HepG2 (cell line): Measurements from ENCODE around the gene KDM4B. TPM values are rescaled to one million over a fixed set of nuclear protein-coding genes. Genes with fewer than 3 reads are reported as not detected.

Experiments
- DNMT1 ChIP-seq: sonication (generic); formaldehyde crosslinking; IDR thresholded peaks from 2 replicates; pipeline ENCODE4 v1.5.1; 2020; ENCODE audit warnings: mild to moderate bottlenecking, missing genetic modification reagents
- DR1 ChIP-seq: sonication (generic); formaldehyde crosslinking; IDR thresholded peaks from 2 replicates; pipeline ENCODE4 v1.8.0; 2021; ENCODE audit warnings: mild to moderate bottlenecking, missing genetic modification reagents, inconsistent platforms
- ETV5 ChIP-seq: IDR thresholded peaks from 2 replicates; pipeline ENCODE4 v1.6.1; 2018; ENCODE audit warnings: missing biosample characterization, missing genetic modification reagents, inconsistent platforms, borderline replicate concordance
- FOXO1 ChIP-seq: sonication (generic); formaldehyde crosslinking; IDR thresholded peaks from 2 replicates; pipeline ENCODE4 v1.4.0; 2020; ENCODE audit warnings: missing genetic modification reagents
- HDAC1 ChIP-seq: sonication (generic); formaldehyde crosslinking; IDR thresholded peaks from 2 replicates; pipeline ENCODE4 v1.5.1; 2020; ENCODE audit warnings: mild to moderate bottlenecking, missing genetic modification reagents
- HOXA3 ChIP-seq: sonication (generic); formaldehyde crosslinking; IDR thresholded peaks from 2 replicates; pipeline ENCODE4 v1.5.0; 2020; ENCODE audit warnings: missing genetic modification reagents
- MEIS2 ChIP-seq: sonication (generic); formaldehyde crosslinking; IDR thresholded peaks from 2 replicates; pipeline ENCODE4 v1.9.0; 2021; ENCODE audit warnings: mild to moderate bottlenecking, missing genetic modification reagents
- MTA1 ChIP-seq: sonication (generic); formaldehyde crosslinking; IDR thresholded peaks from 2 replicates; pipeline ENCODE4 v1.4.0; 2020; ENCODE audit warnings: missing genetic modification reagents, mild to moderate bottlenecking, borderline replicate concordance
- MXD4 ChIP-seq: IDR thresholded peaks from 2 replicates; pipeline ENCODE4 v1.6.1; 2016; ENCODE audit warnings: mild to moderate bottlenecking, missing biosample characterization, missing genetic modification reagents
- SMAD1 ChIP-seq: sonication (generic); formaldehyde crosslinking; IDR thresholded peaks from 2 replicates; pipeline ENCODE4 v1.4.0; 2020; ENCODE audit warnings: missing genetic modification reagents, low read depth, mild to moderate bottlenecking, borderline replicate concordance
- SP2 ChIP-seq: sonication (generic); formaldehyde crosslinking; IDR thresholded peaks from 2 replicates; pipeline ENCODE4 v1.5.1; 2020; ENCODE audit warnings: mild to moderate bottlenecking, missing genetic modification reagents
- SRSF9 ChIP-seq: fragments of 200-400 bp; formaldehyde crosslinking; IDR thresholded peaks from 2 replicates; pipeline ENCODE4 v1.6.1; 2018; ENCODE audit warnings: borderline replicate concordance, mild to moderate bottlenecking, low read depth, low read length; ENCODE audit not compliant: insufficient read depth, poor library complexity, severe bottlenecking
- ZNF101 ChIP-seq: sonication (generic); formaldehyde crosslinking; IDR thresholded peaks from 2 replicates; pipeline ENCODE4 v1.4.0; 2020; ENCODE audit warnings: mild to moderate bottlenecking, low read depth, missing genetic modification reagents, borderline replicate concordance
- ZNF207 ChIP-seq: fragments of 450-650 bp; IDR thresholded peaks from 2 replicates; pipeline ENCODE4 v1.6.1; 2016; ENCODE audit warnings: antibody characterized with exemption, borderline replicate concordance
- ZNF251 ChIP-seq: sonication (generic); formaldehyde crosslinking; IDR thresholded peaks from 2 replicates; pipeline ENCODE4 v1.9.0; 2021; ENCODE audit warnings: mild to moderate bottlenecking, missing genetic modification reagents
- ZNF530 ChIP-seq: sonication (generic); formaldehyde crosslinking; IDR thresholded peaks from 2 replicates; pipeline ENCODE4 v1.5.0; 2020; ENCODE audit warnings: low read depth, mild to moderate bottlenecking, missing genetic modification reagents
- ZNF609 ChIP-seq: sonication (generic); formaldehyde crosslinking; IDR thresholded peaks from 2 replicates; pipeline ENCODE4 v1.4.0; 2020; ENCODE audit warnings: mild to moderate bottlenecking, missing genetic modification reagents, borderline replicate concordance
- ZNF709 ChIP-seq: sonication (generic); formaldehyde crosslinking; IDR thresholded peaks from 2 replicates; pipeline ENCODE4 v1.5.0; 2020; ENCODE audit warnings: mild to moderate bottlenecking, missing genetic modification reagents
- ZNF772 ChIP-seq: sonication (generic); formaldehyde crosslinking; IDR thresholded peaks from 2 replicates; pipeline ENCODE4 v1.5.0; 2020; ENCODE audit warnings: mild to moderate bottlenecking, missing genetic modification reagents
- ZSCAN25 ChIP-seq: sonication (generic); formaldehyde crosslinking; IDR thresholded peaks from 2 replicates; pipeline ENCODE4 v1.8.0; 2022; ENCODE audit warnings: mild to moderate bottlenecking, missing genetic modification reagents
- polyA plus RNA-seq, 8 experiments: library from polyadenylated mRNA; depleted of rRNA in 3 of 8; stranded (reverse) in 7 of 8; unstranded in 1 of 8; fragments of >200 nt; fragmentation: Illumina TruSeq in 4 of 8; extraction: Trizol in 4 of 8; gene quantifications; 2 replicates each; pipeline versions ENCODE4 v1.2.1 to v1.2.3, GENCODE V29; 2011 to 2016; ENCODE audit warnings: low read depth in 4 of 8, missing spikeins in 1 of 8, mixed read lengths in 1 of 8; ENCODE audit not compliant: insufficient read depth in 1 of 8
- total RNA-seq, 5 experiments: library from RNA; depleted of rRNA; stranded (reverse); fragments of >200 nt; fragmentation: Illumina TruSeq; extraction: Trizol; gene quantifications; 2 replicates each; pipeline ENCODE4 v1.2.3, GENCODE V29; 2016; ENCODE audit warnings: low read depth in 1 of 5
- TF ChIP-seq, protein P1 (sequence below): sonication (generic); formaldehyde crosslinking; IDR thresholded peaks from 2 replicates; pipeline ENCODE4 v1.4.0; 2020; ENCODE audit warnings: mild to moderate bottlenecking, missing genetic modification reagents
- TF ChIP-seq, protein P2 (sequence below): IDR thresholded peaks from 2 replicates; pipeline ENCODE4 v1.6.1; 2012; ENCODE audit warnings: inconsistent platforms

The KDM4B gene
- total and polyA plus RNA-seq, 2 of the 13 experiments (the other 11 are each of a cell fraction or from before 2014, with no cell fraction given) = 4.9 to 14.6 TPM

DNA sequence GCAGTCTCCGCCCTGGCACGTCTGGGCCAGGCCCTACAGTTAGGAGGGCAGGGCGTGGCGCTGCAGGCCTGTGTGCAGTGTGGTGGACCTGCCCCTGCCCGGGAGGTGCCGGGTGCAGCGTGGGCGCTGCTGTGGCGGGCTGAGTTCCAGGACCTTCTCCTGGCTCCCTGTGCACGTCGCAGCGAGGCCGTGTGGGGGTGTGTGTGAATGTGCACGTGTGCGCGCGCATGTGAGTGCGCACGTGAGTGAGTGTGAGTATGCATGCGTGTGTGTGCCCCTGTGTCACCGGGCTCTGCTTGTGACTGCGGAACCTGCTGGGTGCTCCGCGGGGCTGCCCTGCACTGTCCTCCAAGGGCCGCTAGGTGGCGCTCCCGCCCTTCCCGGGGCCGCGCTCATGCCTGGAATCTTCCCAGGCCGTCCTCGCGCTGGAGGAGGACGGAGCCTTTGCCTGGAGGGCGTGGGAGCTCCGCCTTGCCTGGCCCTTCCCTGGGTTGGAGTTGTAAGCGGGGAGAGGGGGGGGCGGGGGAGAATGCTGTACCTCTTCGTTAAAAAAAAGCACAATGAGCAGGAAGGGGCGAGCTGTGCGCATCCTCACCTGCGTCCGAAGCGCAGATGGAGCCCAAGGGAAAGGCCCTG, 79.3 kb downstream of the KDM4B start (continued):
- TF ChIP-seq, protein P1, sequence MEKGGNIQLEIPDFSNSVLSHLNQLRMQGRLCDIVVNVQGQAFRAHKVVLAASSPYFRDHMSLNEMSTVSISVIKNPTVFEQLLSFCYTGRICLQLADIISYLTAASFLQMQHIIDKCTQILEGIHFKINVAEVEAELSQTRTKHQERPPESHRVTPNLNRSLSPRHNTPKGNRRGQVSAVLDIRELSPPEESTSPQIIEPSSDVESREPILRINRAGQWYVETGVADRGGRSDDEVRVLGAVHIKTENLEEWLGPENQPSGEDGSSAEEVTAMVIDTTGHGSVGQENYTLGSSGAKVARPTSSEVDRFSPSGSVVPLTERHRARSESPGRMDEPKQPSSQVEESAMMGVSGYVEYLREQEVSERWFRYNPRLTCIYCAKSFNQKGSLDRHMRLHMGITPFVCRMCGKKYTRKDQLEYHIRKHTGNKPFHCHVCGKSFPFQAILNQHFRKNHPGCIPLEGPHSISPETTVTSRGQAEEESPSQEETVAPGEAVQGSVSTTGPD (CRISPR knock-in tag) = no peak
- TF ChIP-seq DNMT1 (CRISPR knock-in tag) (no peak), HOXA3 (CRISPR knock-in tag) (0 out of 2 replicates have a peak, but pooled peaks have one; percentile 46), SMAD1 (CRISPR knock-in tag) (peak; percentile 48; the same call in 1 of the 2 replicates), FOXO1 (no peak), HDAC1 (CRISPR knock-in tag) (no peak), ZNF101 (CRISPR knock-in tag) (no peak), SP2 (CRISPR knock-in tag) (no peak), ZSCAN25 (CRISPR knock-in tag) (0 out of 2 replicates have a peak, but pooled peaks have one; percentile 29), ZNF530 (CRISPR knock-in tag) (no peak), DR1 (no peak), MXD4 (CRISPR knock-in tag) (no peak), ETV5 (CRISPR knock-in tag) (no peak), MTA1 (peak; percentile 46; the same call in 1 of the 2 replicates), SRSF9 (no peak), ZNF207 (no peak), MEIS2 (CRISPR knock-in tag) (no peak), ZNF772 (CRISPR knock-in tag) (no peak), ZNF609 (CRISPR knock-in tag) (0 out of 2 replicates have a peak, but pooled peaks have one; percentile 18), ZNF709 (CRISPR knock-in tag) (no peak), ZNF251 (CRISPR knock-in tag) (no peak)
- TF ChIP-seq, protein P2, sequence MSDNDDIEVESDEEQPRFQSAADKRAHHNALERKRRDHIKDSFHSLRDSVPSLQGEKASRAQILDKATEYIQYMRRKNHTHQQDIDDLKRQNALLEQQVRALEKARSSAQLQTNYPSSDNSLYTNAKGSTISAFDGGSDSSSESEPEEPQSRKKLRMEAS = peak; percentile 25; the same call in 1 of the 2 replicates
